Mesendoderm (in vitro differentiated cells): ENCODE measurements around the gene FGF1.

ENCODE experiments used
- DNase-seq: peaks from one replicate; pipeline ENCODE4 v3.0.0; 2013
- H2AK5ac ChIP-seq: 2 replicates; pipeline ENCODE4 v1.6.1; 2013; ENCODE audit warnings: low read length, inconsistent platforms
- H2BK120ac ChIP-seq: 2 replicates; pipeline ENCODE4 v1.6.1; 2013; ENCODE audit warnings: low read depth, mild to moderate bottlenecking, low read length, moderate library complexity, mixed read lengths
- H2BK15ac ChIP-seq: replicated peaks from 2 replicates; pipeline ENCODE4 v1.6.1; 2013; ENCODE audit warnings: low read depth, mild to moderate bottlenecking, moderate library complexity
- H2BK5ac ChIP-seq: 2 replicates; pipeline ENCODE4 v1.6.1; 2013; ENCODE audit warnings: low read length, inconsistent platforms
- H3K18ac ChIP-seq: 2 replicates; pipeline ENCODE4 v1.6.1; 2013; ENCODE audit warnings: mild to moderate bottlenecking, low read length, mixed read lengths
- H3K23ac ChIP-seq: one replicate; pipeline ENCODE4 v1.6.1; 2013; ENCODE audit warnings: low read length
- H3K27ac ChIP-seq: 2 replicates; pipeline ENCODE4 v1.5.1; 2013; ENCODE audit warnings: low read depth, mild to moderate bottlenecking, inconsistent platforms, low read length, moderate library complexity
- H3K27me3 ChIP-seq: 2 replicates; pipeline ENCODE4 v1.6.1; 2013; ENCODE audit warnings: low read length, control low read depth, mild to moderate bottlenecking, inconsistent platforms; ENCODE audit not compliant: insufficient read depth, poor library complexity
- H3K36me3 ChIP-seq: 2 replicates; pipeline ENCODE4 v1.6.1; 2013; ENCODE audit warnings: low read length, inconsistent platforms; ENCODE audit not compliant: control insufficient read depth, insufficient read depth
- H3K4ac ChIP-seq: one replicate; pipeline ENCODE4 v1.6.1; 2013; ENCODE audit warnings: low read depth, mild to moderate bottlenecking, low read length, moderate library complexity
- H3K4me1 ChIP-seq: 2 replicates; pipeline ENCODE4 v1.6.1; 2013; ENCODE audit warnings: low read depth, low read length, inconsistent platforms; ENCODE audit not compliant: control insufficient read depth
- H3K4me2 ChIP-seq: 2 replicates; pipeline ENCODE4 v1.6.1; 2013; ENCODE audit warnings: low read length
- H3K4me3 ChIP-seq: 2 replicates; pipeline ENCODE4 v1.5.1; 2013; ENCODE audit warnings: mild to moderate bottlenecking, low read length
- H3K56ac ChIP-seq: one replicate; pipeline ENCODE4 v1.6.1; 2013; ENCODE audit warnings: low read length
- H3K79me1 ChIP-seq: 2 replicates; pipeline ENCODE4 v1.6.1; 2013; ENCODE audit warnings: low read length, inconsistent platforms
- H3K79me2 ChIP-seq: 2 replicates; pipeline ENCODE4 v1.6.1; 2013; ENCODE audit warnings: mild to moderate bottlenecking, low read length; ENCODE audit not compliant: control insufficient read depth, insufficient read depth
- H3K9ac ChIP-seq: 2 replicates; pipeline ENCODE4 v1.6.1; 2013; ENCODE audit warnings: low read length, inconsistent platforms
- H4K5ac ChIP-seq: one replicate; pipeline ENCODE4 v1.6.1; 2013; ENCODE audit warnings: low read length
- H4K8ac ChIP-seq: one replicate; pipeline ENCODE4 v1.6.1; 2013; ENCODE audit warnings: low read depth, mild to moderate bottlenecking, control low read depth, low read length, moderate library complexity
- WGBS: extraction: QIAGEN DNeasy Blood & Tissue Kit; methylation state at CpG from one replicate; pipeline ENCODE4 v1.1.7; 2013; ENCODE audit warnings: low lambda C conversion rate, missing lambda C conversion rate; ENCODE audit not compliant: insufficient coverage; ENCODE audit errors: extremely low coverage; 5-methylcytosine and 5-hydroxymethylcytosine counted together

FGF1 gene

GRCh38 chr5:142550471-142550870, 135.4 kb downstream of the FGF1 start:
- Histone ChIP-seq H3K4me2 (no peak overlapping the region), H3K4me1 (peaks cover 9% of the 10 kb centered on the region), H3K56ac (peak overlapping the region; percentile 81), H3K4ac (peak overlapping the region; percentile 63), H3K9ac (peak overlapping the region; percentile 14), H3K23ac (no peak overlapping the region), H4K5ac (no peak overlapping the region), H3K27me3 (no peaks in the 10 kb centered on the region), H2BK120ac (peak overlapping the region; percentile 50), H3K79me2 (no peaks in the 10 kb centered on the region), H3K18ac (peak overlapping the region; percentile 99), H2AK5ac (peak overlapping the region; percentile 95), H3K79me1 (no peaks in the 10 kb centered on the region), H2BK15ac (peak overlapping the region; percentile 3), H2BK5ac (peak overlapping the region; percentile 4), H3K27ac (peak overlapping the region; percentile 97), H4K8ac (no peak overlapping the region), H3K4me3 (no peak overlapping the region), H3K36me3 (no peaks in the 10 kb centered on the region)
- no CpG with 5 or more reads among the region's 2 CpGs for WGBS
- DNase-seq: no peak

- Histone ChIP-seq H2BK120ac (peak overlapping the region; percentile 50), H3K4ac (no peak overlapping the region), H2BK5ac (peak overlapping the region; percentile 2), H3K27me3 (no peaks in the 10 kb centered on the region), H3K23ac (no peak overlapping the region), H3K4me1 (peaks cover 9% of the 10 kb centered on the region), H3K4me2 (no peak overlapping the region), H3K4me3 (no peak overlapping the region), H2BK15ac (peak overlapping the region; percentile 60), H4K8ac (no peak overlapping the region), H3K27ac (no peak overlapping the region), H3K9ac (no peak overlapping the region), H3K18ac (peak overlapping the region; percentile 81), H3K36me3 (no peaks in the 10 kb centered on the region), H3K56ac (peak overlapping the region; percentile 8), H2AK5ac (no peak overlapping the region), H4K5ac (no peak overlapping the region), H3K79me1 (no peaks in the 10 kb centered on the region), H3K79me2 (no peaks in the 10 kb centered on the region)
- no peak for DNase-seq
- no CpG with 5 or more reads among the region's 2 CpGs for WGBS
Observed at GRCh38 chr5:142549834-142550233, 136.1 kb downstream of the FGF1 start.

GRCh38 chr5:142548739-142549275, 137.1 kb downstream of the FGF1 start:
- Histone ChIP-seq H3K4me1 (peaks cover 11% of the 10 kb centered on the region), H3K27ac (no peak overlapping the region), H3K4ac (peak overlapping the region; percentile 82), H3K27me3 (no peaks in the 10 kb centered on the region), H2AK5ac (peak overlapping the region; percentile 95), H3K4me3 (no peak overlapping the region), H3K79me2 (no peaks in the 10 kb centered on the region), H2BK120ac (peak overlapping the region; percentile 95), H3K56ac (peak overlapping the region; percentile 79), H2BK5ac (peak overlapping the region; percentile 69), H3K36me3 (no peaks in the 10 kb centered on the region), H3K18ac (peak overlapping the region; percentile 96), H3K23ac (no peak overlapping the region), H3K9ac (no peak overlapping the region), H4K8ac (no peak overlapping the region), H3K79me1 (no peaks in the 10 kb centered on the region), H2BK15ac (no peak overlapping the region), H4K5ac (no peak overlapping the region), H3K4me2 (no peak overlapping the region)
- DNase-seq: peak; percentile 99
- WGBS: no CpG with 5 or more reads among the region's 5 CpGs

GRCh38 chr5:142547445-142548380, 138.2 kb downstream of the FGF1 start:
- H3K23ac ChIP-seq: no peak overlapping the region
- H3K18ac ChIP-seq: peak overlapping the region; percentile 69
- H3K56ac ChIP-seq: peak overlapping the region; percentile 53
- H3K36me3 ChIP-seq: no peaks in the 10 kb centered on the region
- H3K27ac ChIP-seq: no peak overlapping the region
- DNase-seq: no peak
- no peaks in the 10 kb centered on the region for H3K27me3 ChIP-seq
- no peak overlapping the region for H2BK120ac ChIP-seq
- no peak overlapping the region for H4K5ac ChIP-seq
- WGBS: no CpG with 5 or more reads among the region's 9 CpGs
- no peak overlapping the region for H2BK15ac ChIP-seq
- no peaks in the 10 kb centered on the region for H3K79me2 ChIP-seq
- peak overlapping the region; percentile 20 for H2AK5ac ChIP-seq
- H3K4me2 ChIP-seq: no peak overlapping the region
- no peak overlapping the region for H3K4me3 ChIP-seq
- H2BK5ac ChIP-seq: no peak overlapping the region
- H3K79me1 ChIP-seq: no peaks in the 10 kb centered on the region
- H4K8ac ChIP-seq: peak overlapping the region; percentile 14
- H3K9ac ChIP-seq: no peak overlapping the region
- H3K4ac ChIP-seq: peak overlapping the region; percentile 62
- H3K4me1 ChIP-seq: peaks cover 11% of the 10 kb centered on the region

GRCh38 chr5:142545650-142546322, 140.1 kb downstream of the FGF1 start:
- H3K27ac ChIP-seq: no peak overlapping the region
- H3K4me1 ChIP-seq: peaks cover 5% of the 10 kb centered on the region
- peak overlapping the region; percentile 81 for H3K18ac ChIP-seq
- peak overlapping the region; percentile 85 for H2AK5ac ChIP-seq
- H3K23ac ChIP-seq: no peak overlapping the region
- no peak for DNase-seq
- peak overlapping the region; percentile 24 for H2BK5ac ChIP-seq
- H3K36me3 ChIP-seq: no peaks in the 10 kb centered on the region
- H3K4ac ChIP-seq: peak overlapping the region; percentile 97
- H3K79me1 ChIP-seq: no peaks in the 10 kb centered on the region
- H3K27me3 ChIP-seq: no peaks in the 10 kb centered on the region
- H3K56ac ChIP-seq: peak overlapping the region; percentile 11
- H3K79me2 ChIP-seq: no peaks in the 10 kb centered on the region
- no peak overlapping the region for H3K4me3 ChIP-seq
- H4K5ac ChIP-seq: no peak overlapping the region
- H3K4me2 ChIP-seq: no peak overlapping the region
- WGBS: no CpG with 5 or more reads among the region's 3 CpGs
- no peak overlapping the region for H4K8ac ChIP-seq
- H2BK120ac ChIP-seq: peak overlapping the region; percentile 77
- no peak overlapping the region for H3K9ac ChIP-seq
- H2BK15ac ChIP-seq: peak overlapping the region; percentile 93
